ENCODE measurements around the gene LMOD2. TPM values are rescaled to one million over a fixed set of nuclear protein-coding genes. Genes with fewer than 3 reads are reported as not detected.
"Not testable (repeated sequence)": the region's sequence is repeated elsewhere in the genome, so short reads cannot be mapped to it uniquely, and the experiment has no call there.

Gene LMOD2
- total RNA-seq, 1 donor from 2014 or later, result not detected

GRCh38 chr7:123625254-123625653 is 30.4 kb upstream of the LMOD2 start:
- no peaks in the 10 kb centered on the region for H3K27me3 Mint-ChIP-seq
- no peak for DNase-seq (ENCODE audit: extremely low spot score, unreplicated experiment)
- H3K4me1 Mint-ChIP-seq (ENCODE audit: unreplicated experiment), result peaks cover 4% of the 10 kb centered on the region
- H3K36me3 Mint-ChIP-seq, result no peaks in the 10 kb centered on the region
- peaks cover 7% of the 10 kb centered on the region for H3K9me3 Mint-ChIP-seq
- no peak overlapping the region for H3K27ac Mint-ChIP-seq
- TF ChIP-seq, protein P1, sequence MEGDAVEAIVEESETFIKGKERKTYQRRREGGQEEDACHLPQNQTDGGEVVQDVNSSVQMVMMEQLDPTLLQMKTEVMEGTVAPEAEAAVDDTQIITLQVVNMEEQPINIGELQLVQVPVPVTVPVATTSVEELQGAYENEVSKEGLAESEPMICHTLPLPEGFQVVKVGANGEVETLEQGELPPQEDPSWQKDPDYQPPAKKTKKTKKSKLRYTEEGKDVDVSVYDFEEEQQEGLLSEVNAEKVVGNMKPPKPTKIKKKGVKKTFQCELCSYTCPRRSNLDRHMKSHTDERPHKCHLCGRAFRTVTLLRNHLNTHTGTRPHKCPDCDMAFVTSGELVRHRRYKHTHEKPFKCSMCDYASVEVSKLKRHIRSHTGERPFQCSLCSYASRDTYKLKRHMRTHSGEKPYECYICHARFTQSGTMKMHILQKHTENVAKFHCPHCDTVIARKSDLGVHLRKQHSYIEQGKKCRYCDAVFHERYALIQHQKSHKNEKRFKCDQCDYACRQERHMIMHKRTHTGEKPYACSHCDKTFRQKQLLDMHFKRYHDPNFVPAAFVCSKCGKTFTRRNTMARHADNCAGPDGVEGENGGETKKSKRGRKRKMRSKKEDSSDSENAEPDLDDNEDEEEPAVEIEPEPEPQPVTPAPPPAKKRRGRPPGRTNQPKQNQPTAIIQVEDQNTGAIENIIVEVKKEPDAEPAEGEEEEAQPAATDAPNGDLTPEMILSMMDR (conservative IDR thresholded peaks at IDR 0.05), result no peak
- H3K4me3 Mint-ChIP-seq, result no peak overlapping the region

GRCh38 chr7:123627851-123628250 is 27.8 kb upstream of the LMOD2 start:
- Mint-ChIP-seq H3K36me3 (no peaks in the 10 kb centered on the region), H3K27me3 (no peaks in the 10 kb centered on the region), H3K4me3 (no peak overlapping the region), H3K9me3 (peaks cover 7% of the 10 kb centered on the region), H3K27ac (no peak overlapping the region), H3K4me1 (ENCODE audit: unreplicated experiment) (peaks cover 2% of the 10 kb centered on the region)
- DNase-seq (ENCODE audit: extremely low spot score, unreplicated experiment), result no peak
- TF ChIP-seq, protein P1 (conservative IDR thresholded peaks at IDR 0.05), result no peak

DNA sequence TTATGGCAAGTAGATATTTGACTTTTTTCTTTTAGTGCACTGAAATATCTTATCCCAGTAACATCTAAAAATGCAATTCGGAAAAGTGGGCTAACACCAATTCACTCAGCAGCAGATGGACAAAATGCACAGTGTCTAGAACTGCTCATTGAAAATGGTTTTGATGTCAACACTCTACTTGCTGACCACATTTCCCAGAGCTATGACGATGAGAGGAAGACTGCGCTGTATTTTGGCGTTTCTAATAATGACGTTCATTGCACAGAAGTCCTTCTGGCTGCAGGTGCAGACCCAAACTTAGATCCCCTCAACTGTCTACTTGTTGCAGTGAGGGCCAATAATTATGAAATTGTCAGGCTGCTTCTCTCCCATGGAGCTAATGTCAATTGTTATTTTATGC is 26.8 kb upstream of the LMOD2 start:
- no peak overlapping the region for H3K4me3 Mint-ChIP-seq

DNA sequence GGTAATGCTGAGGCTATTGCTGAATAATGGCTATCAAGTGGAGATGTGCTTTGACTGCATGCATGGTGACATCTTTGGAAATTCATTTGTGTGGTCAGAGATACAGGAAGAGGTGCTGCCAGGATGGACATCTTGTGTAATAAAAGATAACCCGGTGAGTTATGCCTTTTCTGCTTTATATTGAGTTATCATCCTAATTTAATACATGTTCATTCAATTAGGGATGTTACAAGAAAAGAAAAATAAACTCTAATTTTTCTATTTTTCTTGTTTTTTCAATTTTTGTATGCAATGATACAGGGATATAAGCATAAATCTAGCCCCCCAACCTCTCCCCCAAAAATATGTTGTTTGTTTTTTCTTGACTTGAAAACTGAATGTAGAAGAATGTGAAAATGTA is 26.4 kb upstream of the LMOD2 start:
- peaks cover 7% of the 10 kb centered on the region for H3K9me3 Mint-ChIP-seq
- TF ChIP-seq, protein P1 (conservative IDR thresholded peaks at IDR 0.05), result no peak
- no peaks in the 10 kb centered on the region for H3K27me3 Mint-ChIP-seq
- H3K4me1 Mint-ChIP-seq (ENCODE audit: unreplicated experiment), result no peaks in the 10 kb centered on the region
- H3K36me3 Mint-ChIP-seq, result no peaks in the 10 kb centered on the region
- DNase-seq (ENCODE audit: extremely low spot score, unreplicated experiment), result no peak
- no peak overlapping the region for H3K4me3 Mint-ChIP-seq
- H3K27ac Mint-ChIP-seq, result no peak overlapping the region

More for the DNA sequence above, 26.8 kb upstream of the LMOD2 start:
- Mint-ChIP-seq H3K36me3 (no peaks in the 10 kb centered on the region), H3K9me3 (peaks cover 7% of the 10 kb centered on the region), H3K27ac (no peak overlapping the region), H3K27me3 (no peaks in the 10 kb centered on the region), H3K4me1 (ENCODE audit: unreplicated experiment) (no peaks in the 10 kb centered on the region)
- TF ChIP-seq, protein P1 (conservative IDR thresholded peaks at IDR 0.05), result no peak
- DNase-seq (ENCODE audit: extremely low spot score, unreplicated experiment), result no peak

- Mint-ChIP-seq H3K4me3 (no peak overlapping the region), H3K9me3 (no peaks in the 10 kb centered on the region), H3K4me1 (ENCODE audit: unreplicated experiment) (peaks cover 5% of the 10 kb centered on the region), H3K36me3 (no peaks in the 10 kb centered on the region), H3K27me3 (no peaks in the 10 kb centered on the region), H3K27ac (no peak overlapping the region)
- DNase-seq (ENCODE audit: extremely low spot score, unreplicated experiment), result no peak
- TF ChIP-seq, protein P1 (conservative IDR thresholded peaks at IDR 0.05), result no peak
Observed at GRCh38 chr7:123632808-123633207, 22.9 kb upstream of the LMOD2 start.

- H3K27me3 Mint-ChIP-seq, result no peaks in the 10 kb centered on the region
- no peaks in the 10 kb centered on the region for H3K9me3 Mint-ChIP-seq
- H3K4me1 Mint-ChIP-seq (ENCODE audit: unreplicated experiment), result peaks cover 5% of the 10 kb centered on the region
- no peaks in the 10 kb centered on the region for H3K36me3 Mint-ChIP-seq
- H3K4me3 Mint-ChIP-seq, result no peak overlapping the region
- TF ChIP-seq, protein P1 (conservative IDR thresholded peaks at IDR 0.05), result no peak
- H3K27ac Mint-ChIP-seq, result peak overlapping the region; percentile 49
- DNase-seq (ENCODE audit: extremely low spot score, unreplicated experiment), result no peak
Observed at GRCh38 chr7:123633553-123633952, 22.1 kb upstream of the LMOD2 start.

GRCh38 chr7:123634011-123634573 is 21.6 kb upstream of the LMOD2 start:
- not testable (repeated sequence) for H3K36me3 Mint-ChIP-seq; H3K9me3 Mint-ChIP-seq; DNase-seq (ENCODE audit: extremely low spot score, unreplicated experiment); H3K4me1 Mint-ChIP-seq (ENCODE audit: unreplicated experiment); H3K27me3 Mint-ChIP-seq; H3K4me3 Mint-ChIP-seq
- peak overlapping the region; percentile 49 for H3K27ac Mint-ChIP-seq
